Upper lobe of left lung (tissue), 6 donors: Measurements from ENCODE around the gene CCDC124. TPM values are rescaled to one million over a fixed set of nuclear protein-coding genes. Genes with fewer than 3 reads are reported as not detected.
A peak's percentile ranks its signal among the peaks of the same experiment; 100 is the strongest.

ENCODE experiments used
- ATAC-seq, 2 donors: fragments of 200-7000 bp; cut with Tn5 transposase; one replicate each; pipeline ENCODE4 v1.9.1; 2022; ENCODE audit warnings: mild to moderate bottlenecking in 2 of 2, moderate library complexity in 2 of 2; ENCODE audit not compliant: low FRiP score in 2 of 2
- DNase-seq, 2 donors: peaks; one replicate each; pipeline ENCODE4 v3.0.0-alpha.2; 2019 to 2020
- H3K27ac ChIP-seq, 4 donors: fragments of 200-600 bp; sonication (generic); one replicate each; pipeline ENCODE4 v1.5.1; 2016 to 2019
- H3K27me3 ChIP-seq, 4 donors: fragments of 200-600 bp; sonication (generic); one replicate each; pipeline ENCODE4 v1.5.1; 2017 to 2019
- H3K36me3 ChIP-seq, 4 donors: fragments of 200-600 bp; sonication (generic); one replicate each; pipeline ENCODE4 v1.5.1; 2016 to 2019
- H3K4me1 ChIP-seq, 4 donors: fragments of 200-600 bp; sonication (generic); one replicate each; pipeline ENCODE4 v1.5.1; 2018 to 2019
- H3K4me3 ChIP-seq, 4 donors: fragments of 200-600 bp; sonication (generic); one replicate each; pipeline ENCODE4 v1.5.1; 2017 to 2019; ENCODE audit warnings: mild to moderate bottlenecking in 2 of 4, moderate library complexity in 1 of 4
- H3K9me3 ChIP-seq, 4 donors: fragments of 200-600 bp; sonication (generic); one replicate each; pipeline ENCODE4 v1.5.1; 2018 to 2019
- EP300 ChIP-seq, 4 donors: sonication (generic); formaldehyde crosslinking; IDR thresholded peaks; one replicate each; pipeline ENCODE4 v1.5.1; 2017; ENCODE audit warnings: antibody characterized with exemption in 4 of 4, control low read depth in 2 of 4
- POLR2A ChIP-seq, 4 donors: fragments of 450-650 bp; IDR thresholded peaks; one replicate each; pipeline ENCODE4 v1.5.1; 2016 to 2017; ENCODE audit warnings: antibody characterized with exemption in 4 of 4, mild to moderate bottlenecking in 2 of 4
- POLR2AphosphoS5 ChIP-seq, 2 donors: sonication (generic); formaldehyde crosslinking; IDR thresholded peaks; one replicate each; pipeline ENCODE4 v1.5.1; 2017; ENCODE audit warnings: antibody characterized with exemption in 2 of 2
- WGBS, 2 donors: methylation state at CpG; one replicate each; pipeline ENCODE4 v1.1.5; 2017 to 2018; 5-methylcytosine and 5-hydroxymethylcytosine counted together
- total RNA-seq, 6 donors: library from RNA; depleted of rRNA in 4 of 6; stranded (reverse); fragments of >200 nt in 4 of 6; gene quantifications; one replicate each; pipeline versions ENCODE4 v1.1.0 to v1.2.1, GENCODE V29; 2016 to 2021
- TF ChIP-seq, protein P1 (sequence below), 6 experiments: fragments of 450-650 bp in 4 of 6; fragments of 200-600 bp in 2 of 6; sonication (generic) in 2 of 6; IDR thresholded peaks; one replicate each; pipeline ENCODE4 v1.5.1; 2016 to 2019; ENCODE audit warnings: antibody characterized with exemption in 6 of 6
- donor health status: DM: no; HTN: no; CAD: no; lungs with moderate emphysema.
- donor health status: DM: no; HTN: yes; CAD: no; lungs with severe emphysema.

The CCDC124 gene
- total RNA-seq, 6 donors from 2014 or later: 50.2 to 83.3 (median 62.1) TPM

DNA sequence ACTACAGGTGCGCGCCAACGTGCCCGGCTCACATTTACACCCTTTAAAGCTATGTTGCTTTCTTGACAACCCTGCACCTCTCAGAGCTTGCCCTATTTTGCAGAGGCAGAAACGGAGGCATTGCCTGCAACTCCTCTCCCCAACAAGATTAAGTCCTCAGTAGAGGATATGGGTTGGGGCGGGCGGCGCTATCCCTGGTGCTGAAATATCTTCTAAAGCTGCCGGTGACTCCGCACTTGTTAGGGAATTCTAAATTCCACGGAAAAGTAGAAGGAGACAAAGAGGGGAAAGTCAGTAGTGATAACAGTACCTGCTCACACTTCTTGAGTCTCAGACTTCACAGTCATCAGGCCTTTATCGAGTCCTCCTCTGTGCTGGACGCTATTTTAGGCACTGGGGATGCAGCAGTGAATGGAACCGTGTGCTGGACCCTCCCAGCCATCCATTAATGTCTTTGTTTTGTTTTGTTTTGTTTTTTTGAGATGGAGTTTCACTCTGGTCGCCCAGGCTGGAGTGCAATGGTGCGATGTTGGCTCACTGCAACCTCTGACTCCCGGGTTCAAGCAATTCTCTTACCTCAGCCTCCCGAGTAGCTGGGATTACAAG lies 43.1 kb upstream of the CCDC124 start:
- Histone ChIP-seq H3K4me1 (no peaks in the 10 kb centered on the region), H3K9me3 (no peaks in the 10 kb centered on the region), H3K27me3 (no peaks in the 10 kb centered on the region), H3K36me3 (no peaks in the 10 kb centered on the region), H3K27ac (no peak overlapping the region), H3K4me3 (no peak overlapping the region)
- DNase-seq: no peak
- WGBS, 2 donors: 32 to 41% methylated on average over 18 of the region's 18 CpGs
- ATAC-seq: peak in 1 of 2 donors; percentile 10
- TF ChIP-seq, protein P1, sequence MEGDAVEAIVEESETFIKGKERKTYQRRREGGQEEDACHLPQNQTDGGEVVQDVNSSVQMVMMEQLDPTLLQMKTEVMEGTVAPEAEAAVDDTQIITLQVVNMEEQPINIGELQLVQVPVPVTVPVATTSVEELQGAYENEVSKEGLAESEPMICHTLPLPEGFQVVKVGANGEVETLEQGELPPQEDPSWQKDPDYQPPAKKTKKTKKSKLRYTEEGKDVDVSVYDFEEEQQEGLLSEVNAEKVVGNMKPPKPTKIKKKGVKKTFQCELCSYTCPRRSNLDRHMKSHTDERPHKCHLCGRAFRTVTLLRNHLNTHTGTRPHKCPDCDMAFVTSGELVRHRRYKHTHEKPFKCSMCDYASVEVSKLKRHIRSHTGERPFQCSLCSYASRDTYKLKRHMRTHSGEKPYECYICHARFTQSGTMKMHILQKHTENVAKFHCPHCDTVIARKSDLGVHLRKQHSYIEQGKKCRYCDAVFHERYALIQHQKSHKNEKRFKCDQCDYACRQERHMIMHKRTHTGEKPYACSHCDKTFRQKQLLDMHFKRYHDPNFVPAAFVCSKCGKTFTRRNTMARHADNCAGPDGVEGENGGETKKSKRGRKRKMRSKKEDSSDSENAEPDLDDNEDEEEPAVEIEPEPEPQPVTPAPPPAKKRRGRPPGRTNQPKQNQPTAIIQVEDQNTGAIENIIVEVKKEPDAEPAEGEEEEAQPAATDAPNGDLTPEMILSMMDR (IDR thresholded peaks at IDR 0.05): no peak
- TF ChIP-seq POLR2A (IDR thresholded peaks at IDR 0.05): no peak
- no peak for TF ChIP-seq POLR2AphosphoS5 (IDR thresholded peaks at IDR 0.05)
- TF ChIP-seq EP300 (IDR thresholded peaks at IDR 0.05): no peak

- DNase-seq (no peak), ATAC-seq (peak in 1 of 2 donors; percentile 30)
- TF ChIP-seq POLR2A (IDR thresholded peaks at IDR 0.05) (no peak), EP300 (IDR thresholded peaks at IDR 0.05) (no peak), POLR2AphosphoS5 (IDR thresholded peaks at IDR 0.05) (no peak)
- TF ChIP-seq, protein P1 (IDR thresholded peaks at IDR 0.05): no peak
- no peak overlapping the region for H3K4me3 ChIP-seq
- H3K27ac ChIP-seq: no peak overlapping the region
- 70 to 74% methylated on average over 9 of the region's 9 CpGs for WGBS, 2 donors
- no peaks in the 10 kb centered on the region for H3K36me3 ChIP-seq
- no peaks in the 10 kb centered on the region for H3K4me1 ChIP-seq
- no peaks in the 10 kb centered on the region for H3K9me3 ChIP-seq
- no peaks in the 10 kb centered on the region for H3K27me3 ChIP-seq
Observed at GRCh38 chr19:17893766-17894165, 39.0 kb upstream of the CCDC124 start.

GRCh38 chr19:17902701-17903100 lies 30.1 kb upstream of the CCDC124 start:
- no peak overlapping the region for H3K27ac ChIP-seq
- no peak for ATAC-seq
- no peak for DNase-seq

DNA sequence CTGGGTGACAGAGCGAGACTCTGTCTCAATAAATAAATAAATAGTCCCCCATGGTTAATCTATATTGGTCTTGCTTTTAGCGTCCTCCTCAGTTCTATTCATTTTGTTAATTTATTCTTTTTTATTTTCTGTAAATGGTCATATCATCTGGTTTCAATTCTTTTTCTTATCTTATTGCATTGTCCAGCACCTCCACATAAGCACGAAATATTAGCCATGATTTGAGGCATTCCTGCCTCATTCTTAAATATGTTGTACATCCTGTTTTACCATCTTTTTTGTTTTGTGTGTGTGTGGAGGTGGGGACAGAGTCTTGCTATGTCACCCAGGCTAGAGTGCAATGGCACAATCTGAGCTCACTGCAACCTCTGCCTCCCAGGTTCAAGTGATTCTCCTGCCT lies 24.6 kb upstream of the CCDC124 start:
- ATAC-seq (no peak), DNase-seq (no peak)
- peaks cover 3 to 19% (median 16%) of the 10 kb centered on the region in 4 donors for H3K9me3 ChIP-seq
- no peak for TF ChIP-seq POLR2A (IDR thresholded peaks at IDR 0.05)
- TF ChIP-seq POLR2AphosphoS5 (IDR thresholded peaks at IDR 0.05): no peak
- H3K27me3 ChIP-seq: no peaks in the 10 kb centered on the region
- no peak overlapping the region for H3K27ac ChIP-seq
- H3K4me1 ChIP-seq: no peaks in the 10 kb centered on the region
- no peaks in the 10 kb centered on the region for H3K36me3 ChIP-seq
- no peak overlapping the region for H3K4me3 ChIP-seq
- WGBS, 2 donors: 89 to 93% methylated on average over 3 of the region's 3 CpGs

More at GRCh38 chr19:17902701-17903100, 30.1 kb upstream of the CCDC124 start:
- WGBS, 2 donors: 54 to 76% methylated on average over 6 of the region's 6 CpGs
- H3K9me3 ChIP-seq: peaks cover 0 to 4% (median 3%) of the 10 kb centered on the region in 4 donors
- H3K4me1 ChIP-seq: no peaks in the 10 kb centered on the region
- H3K4me3 ChIP-seq: no peak overlapping the region
- no peaks in the 10 kb centered on the region for H3K36me3 ChIP-seq
- no peaks in the 10 kb centered on the region for H3K27me3 ChIP-seq
- TF ChIP-seq POLR2AphosphoS5 (IDR thresholded peaks at IDR 0.05) (no peak), POLR2A (IDR thresholded peaks at IDR 0.05) (no peak), EP300 (IDR thresholded peaks at IDR 0.05) (no peak)
- TF ChIP-seq, protein P1 (IDR thresholded peaks at IDR 0.05): no peak

GRCh38 chr19:17909003-17909732 lies 23.6 kb upstream of the CCDC124 start:
- ATAC-seq: peak in 1 of 2 donors; percentile 26
- no peak for DNase-seq
- Histone ChIP-seq H3K4me3 (no peak overlapping the region), H3K4me1 (no peaks in the 10 kb centered on the region), H3K27me3 (no peaks in the 10 kb centered on the region), H3K9me3 (peaks cover 3 to 26% (median 20%) of the 10 kb centered on the region in 4 donors), H3K27ac (no peak overlapping the region), H3K36me3 (no peaks in the 10 kb centered on the region)
- 66 to 67% methylated on average over 7 of the region's 7 CpGs for WGBS, 2 donors
- no peak for TF ChIP-seq EP300 (IDR thresholded peaks at IDR 0.05)
- TF ChIP-seq POLR2A (IDR thresholded peaks at IDR 0.05): no peak
- TF ChIP-seq POLR2AphosphoS5 (IDR thresholded peaks at IDR 0.05): no peak
- TF ChIP-seq, protein P1 (IDR thresholded peaks at IDR 0.05): no peak
